Measurements from ENCODE around the gene KCNQ2. TPM values are rescaled to one million over a fixed set of nuclear protein-coding genes. Genes with fewer than 3 reads are reported as not detected.

Gene KCNQ2
- total RNA-seq, 2 donors from 2014 or later: 1.8 to 3.0 TPM

GRCh38 chr20:63420359-63421093, 51.9 kb downstream of the KCNQ2 start:
- Histone ChIP-seq H3K4me1 (no peaks in the 10 kb centered on the region), H3K9me3 (no peaks in the 10 kb centered on the region), H3K27ac (no peak overlapping the region), H3K27me3 (no peaks in the 10 kb centered on the region), H3K4me3 (no peak overlapping the region), H3K36me3 (replicated peaks in 1 of 2; ENCODE audit: insufficient read depth in 1 of 2, low read depth in 2 of 2) (no peaks in the 10 kb centered on the region)
- ATAC-seq (no peak), DNase-seq (no peak)
- intact Hi-C loops (cut with DNase I): no loop called here
- TF ChIP-seq CTCF (IDR thresholded peaks at IDR 0.05) (no peak), POLR2A (IDR thresholded peaks at IDR 0.05) (no peak)
- 62 to 67% methylated on average over 10 to 34 of the region's 34 CpGs for WGBS, 2 donors

GRCh38 chr20:63419299-63419698, 53.2 kb downstream of the KCNQ2 start:
- no peak for TF ChIP-seq CTCF (IDR thresholded peaks at IDR 0.05)
- TF ChIP-seq POLR2A (IDR thresholded peaks at IDR 0.05): no peak
- Histone ChIP-seq H3K9me3 (no peaks in the 10 kb centered on the region), H3K4me1 (no peaks in the 10 kb centered on the region), H3K27ac (no peak overlapping the region), H3K36me3 (replicated peaks in 1 of 2; ENCODE audit: insufficient read depth in 1 of 2, low read depth in 2 of 2) (no peaks in the 10 kb centered on the region), H3K4me3 (no peak overlapping the region), H3K27me3 (peaks cover 0 to under 1% of the 10 kb centered on the region in 2 donors)
- ATAC-seq (no peak), DNase-seq (no peak)
- intact Hi-C loops (cut with DNase I): no loop called here
- 0 to 77% methylated on average over 1 to 22 of the region's 24 CpGs for WGBS, 2 donors

- Histone ChIP-seq H3K4me1 (no peaks in the 10 kb centered on the region), H3K9me3 (no peaks in the 10 kb centered on the region), H3K27me3 (peaks cover 0 to 4% of the 10 kb centered on the region in 2 donors), H3K36me3 (replicated peaks in 1 of 2; ENCODE audit: insufficient read depth in 1 of 2, low read depth in 2 of 2) (no peaks in the 10 kb centered on the region), H3K27ac (no peak overlapping the region), H3K4me3 (no peak overlapping the region)
- intact Hi-C loops (cut with DNase I): no loop called here
- no peak for TF ChIP-seq POLR2A (IDR thresholded peaks at IDR 0.05)
- no peak for TF ChIP-seq CTCF (IDR thresholded peaks at IDR 0.05)
- ATAC-seq (no peak), DNase-seq (no peak)
- 16 to 61% methylated on average over 5 to 16 of the region's 16 CpGs for WGBS, 2 donors
Observed at GRCh38 chr20:63418617-63419016, 53.8 kb downstream of the KCNQ2 start.

DNA sequence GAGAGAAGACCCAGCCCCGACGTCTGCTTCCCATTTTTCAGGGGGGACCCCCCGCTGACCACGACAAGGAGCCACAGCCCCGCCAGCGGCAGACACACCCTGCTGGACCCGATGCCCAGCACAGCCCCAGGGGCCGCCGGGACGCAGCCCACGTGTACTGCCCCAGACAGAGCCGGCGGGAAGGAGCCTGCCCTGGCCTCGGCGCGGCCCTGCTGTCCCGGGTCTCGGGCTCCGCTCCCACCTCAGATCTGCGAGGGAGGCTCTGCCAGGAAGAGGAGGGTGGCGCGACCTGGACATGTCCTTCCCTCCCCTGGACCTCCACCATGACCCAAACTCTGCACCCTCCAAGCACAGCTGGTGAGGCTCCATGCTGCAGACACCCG, 54.7 kb downstream of the KCNQ2 start:
- intact Hi-C loops (cut with DNase I): no loop called here
- 53 to 80% methylated on average over 1 to 23 of the region's 23 CpGs for WGBS, 2 donors

More for the DNA sequence above, 54.7 kb downstream of the KCNQ2 start:
- H3K27ac ChIP-seq: no peak overlapping the region
- no peak for ATAC-seq
- TF ChIP-seq POLR2A (IDR thresholded peaks at IDR 0.05): no peak
- no peak for TF ChIP-seq CTCF (IDR thresholded peaks at IDR 0.05)
- no peaks in the 10 kb centered on the region for H3K4me1 ChIP-seq
- DNase-seq: no peak
- peaks cover 0 to 4% of the 10 kb centered on the region in 2 donors for H3K27me3 ChIP-seq
- no peaks in the 10 kb centered on the region for H3K36me3 ChIP-seq (replicated peaks in 1 of 2; ENCODE audit: insufficient read depth in 1 of 2, low read depth in 2 of 2)
- H3K9me3 ChIP-seq: no peaks in the 10 kb centered on the region
- H3K4me3 ChIP-seq: no peak overlapping the region
